Smooth muscle cell (in vitro differentiated cells): Measurements from ENCODE around the gene OR2C1. TPM values are rescaled to one million over a fixed set of nuclear protein-coding genes. Genes with fewer than 3 reads are reported as not detected.

Experiments used
- DNase-seq: peaks from one replicate; lab custom pipeline; 2025; ENCODE audit not compliant: unreplicated experiment; lab: John Stamatoyannopoulos, UW
- H2AFZ ChIP-seq: fragments of 200-600 bp; sonication (generic); 2 replicates; pipeline ENCODE4 v1.6.0; 2016; ENCODE audit warnings: antibody characterized with exemption, low read depth, mild to moderate bottlenecking
- H3F3A ChIP-seq: fragments of 200-600 bp; sonication (generic); 2 replicates; pipeline ENCODE4 v1.6.0; 2017; ENCODE audit warnings: antibody characterized with exemption, low read depth
- H3K27ac ChIP-seq: fragments of 200-600 bp; sonication (generic); 2 replicates; pipeline ENCODE4 v1.5.1; 2016; ENCODE audit warnings: low read depth, mild to moderate bottlenecking
- H3K27me3 ChIP-seq: fragments of 200-600 bp; sonication (generic); 2 replicates; pipeline ENCODE4 v1.6.1; 2016; ENCODE audit warnings: low read depth, mild to moderate bottlenecking
- H3K36me3 ChIP-seq: fragments of 200-600 bp; sonication (generic); 2 replicates; pipeline ENCODE4 v1.5.1; 2016; ENCODE audit warnings: low read depth
- H3K4me1 ChIP-seq: fragments of 200-600 bp; sonication (generic); 2 replicates; pipeline ENCODE4 v1.5.1; 2016; ENCODE audit warnings: low read depth
- H3K4me2 ChIP-seq: fragments of 200-600 bp; sonication (generic); 2 replicates; pipeline ENCODE4 v1.6.0; 2016; ENCODE audit warnings: mild to moderate bottlenecking
- H3K4me3 ChIP-seq: fragments of 200-600 bp; sonication (generic); 2 replicates; pipeline ENCODE4 v1.5.1; 2016; ENCODE audit warnings: mild to moderate bottlenecking
- H3K79me2 ChIP-seq: fragments of 200-600 bp; sonication (generic); 2 replicates; pipeline ENCODE4 v1.6.0; 2016; ENCODE audit warnings: low read depth, mild to moderate bottlenecking
- H3K9ac ChIP-seq: fragments of 200-600 bp; sonication (generic); 2 replicates; pipeline ENCODE4 v1.6.0; 2016; ENCODE audit warnings: low read depth
- H3K9me3 ChIP-seq: fragments of 200-600 bp; sonication (generic); replicated peaks from 2 replicates; pipeline ENCODE4 v1.5.1; 2016; ENCODE audit warnings: low read depth
- H4K20me1 ChIP-seq: fragments of 200-600 bp; sonication (generic); 2 replicates; pipeline ENCODE4 v1.6.0; 2016; ENCODE audit warnings: low read depth
- CTCF ChIP-seq: fragments of 200-600 bp; sonication (generic); IDR thresholded peaks from 2 replicates; pipeline ENCODE4 v1.5.1; 2017; ENCODE audit warnings: borderline replicate concordance, mild to moderate bottlenecking, antibody characterized with exemption; ENCODE audit not compliant: insufficient read depth, poor library complexity, severe bottlenecking
- WGBS: methylation state at CpG from one replicate; pipeline ENCODE4 v1.1.7; 2016; ENCODE audit warnings: low lambda C conversion rate; 5-methylcytosine and 5-hydroxymethylcytosine counted together
- polyA plus RNA-seq: library from polyadenylated mRNA; unstranded; fragments of >200 nt; fragmentation: Nextera tagmentation; extraction: Ambion mirVana; gene quantifications from 2 replicates; pipeline ENCODE4 v1.2.1, GENCODE V29; 2016
- total RNA-seq: library from RNA; depleted of rRNA; stranded (reverse); fragments of >200 nt; gene quantifications from 2 replicates; pipeline ENCODE4 v1.2.3, GENCODE V29; 2014

OR2C1 gene
- total and polyA plus RNA-seq, 2 experiments from 2014 or later = not detected

GRCh38 chr16:3383045-3383448 is 27.4 kb downstream of the OR2C1 start:
- no peak overlapping the region for H2AFZ ChIP-seq
- H3K27me3 ChIP-seq = no peaks in the 10 kb centered on the region
- H3K9ac ChIP-seq = no peak overlapping the region
- WGBS = 96% methylated on average over 10 of the region's 10 CpGs
- H3K9me3 ChIP-seq = peaks cover 59% of the 10 kb centered on the region
- no peaks in the 10 kb centered on the region for H3F3A ChIP-seq
- H3K79me2 ChIP-seq = no peaks in the 10 kb centered on the region
- H3K36me3 ChIP-seq = peaks cover 47% of the 10 kb centered on the region
- peak overlapping the region; percentile 16 for H3K4me3 ChIP-seq
- no peak for TF ChIP-seq CTCF
- H3K27ac ChIP-seq = no peak overlapping the region
- no peaks in the 10 kb centered on the region for H4K20me1 ChIP-seq
- H3K4me1 ChIP-seq = no peaks in the 10 kb centered on the region
- no peak overlapping the region for H3K4me2 ChIP-seq
- DNase-seq = no peak

- H2AFZ ChIP-seq = no peak overlapping the region
- no peak for TF ChIP-seq CTCF
- H3K4me2 ChIP-seq = no peak overlapping the region
- WGBS = 94% methylated on average over 6 of the region's 6 CpGs
- H3K4me1 ChIP-seq = no peaks in the 10 kb centered on the region
- no peaks in the 10 kb centered on the region for H3K79me2 ChIP-seq
- H3K9me3 ChIP-seq = peaks cover 24% of the 10 kb centered on the region
- no peak for DNase-seq
- no peak overlapping the region for H3K27ac ChIP-seq
- peaks cover 60% of the 10 kb centered on the region for H3K36me3 ChIP-seq
- H3F3A ChIP-seq = no peaks in the 10 kb centered on the region
- H4K20me1 ChIP-seq = no peaks in the 10 kb centered on the region
- H3K4me3 ChIP-seq = no peak overlapping the region
- H3K27me3 ChIP-seq = no peaks in the 10 kb centered on the region
- H3K9ac ChIP-seq = no peak overlapping the region
Measured at GRCh38 chr16:3388325-3388724, 32.6 kb downstream of the OR2C1 start.

- no peak overlapping the region for H3K9ac ChIP-seq
- no peaks in the 10 kb centered on the region for H3K79me2 ChIP-seq
- no peak overlapping the region for H2AFZ ChIP-seq
- peaks cover 9% of the 10 kb centered on the region for H3K9me3 ChIP-seq
- TF ChIP-seq CTCF = no peak
- H3K27me3 ChIP-seq = no peaks in the 10 kb centered on the region
- no peak overlapping the region for H3K4me3 ChIP-seq
- no peak overlapping the region for H3K4me2 ChIP-seq
- H4K20me1 ChIP-seq = no peaks in the 10 kb centered on the region
- no peaks in the 10 kb centered on the region for H3K4me1 ChIP-seq
- peaks cover 59% of the 10 kb centered on the region for H3K36me3 ChIP-seq
- H3F3A ChIP-seq = no peaks in the 10 kb centered on the region
- no peak overlapping the region for H3K27ac ChIP-seq
- DNase-seq = no peak
- WGBS = 92% methylated on average over 9 of the region's 9 CpGs
Measured at GRCh38 chr16:3389663-3390338, 34.1 kb downstream of the OR2C1 start.

GRCh38 chr16:3400446-3400778 is 44.7 kb downstream of the OR2C1 start:
- H3F3A ChIP-seq = no peaks in the 10 kb centered on the region
- H4K20me1 ChIP-seq = no peaks in the 10 kb centered on the region
- H2AFZ ChIP-seq = peak overlapping the region; percentile 86
- no peaks in the 10 kb centered on the region for H3K27me3 ChIP-seq
- H3K36me3 ChIP-seq = peaks cover 39% of the 10 kb centered on the region
- H3K27ac ChIP-seq = peak overlapping the region; percentile 54
- H3K79me2 ChIP-seq = peaks cover 53% of the 10 kb centered on the region
- H3K4me1 ChIP-seq = peaks cover 11% of the 10 kb centered on the region
- H3K4me2 ChIP-seq = peak overlapping the region; percentile 90
- peaks cover 15% of the 10 kb centered on the region for H3K9me3 ChIP-seq
- no peak for TF ChIP-seq CTCF
- WGBS = 2% methylated on average over 18 of the region's 18 CpGs
- DNase-seq = no peak
- peak overlapping the region; percentile 79 for H3K4me3 ChIP-seq
- peak overlapping the region; percentile 85 for H3K9ac ChIP-seq
